GM12878 (cell line): ENCODE data around the gene REEP1.

Experiments used
- GABPA ChIP-seq: IDR thresholded peaks from 2 replicates; pipeline ENCODE4 v1.6.1; 2014; ENCODE audit warnings: antibody characterized with exemption, low read depth, mild to moderate bottlenecking, inconsistent platforms
- JUND ChIP-seq: IDR thresholded peaks from 2 replicates; pipeline ENCODE4 v1.6.1; 2012; ENCODE audit warnings: low read depth, mild to moderate bottlenecking, low read length, improper control_type of control experiment, moderate library complexity
- USF1 ChIP-seq: IDR thresholded peaks from 2 replicates; pipeline ENCODE4 v1.6.1; 2011; ENCODE audit warnings: borderline replicate concordance, low read depth, mild to moderate bottlenecking, moderate library complexity, mixed read lengths, low read length; ENCODE audit not compliant: insufficient read depth; ENCODE audit errors: extremely low read length
- ZBTB40 ChIP-seq: fragments of 450-650 bp; IDR thresholded peaks from 2 replicates; pipeline ENCODE4 v1.6.1; 2016; ENCODE audit warnings: mild to moderate bottlenecking, moderate library complexity, borderline replicate concordance

GRCh38 chr2:86284987-86285386 lies 52.4 kb downstream of the REEP1 start:
- TF ChIP-seq USF1, result no peak
- TF ChIP-seq ZBTB40, result no peak
- TF ChIP-seq JUND, result no peak
- no peak for TF ChIP-seq GABPA
